ENCODE data around the gene COL27A1. TPM values are rescaled to one million over a fixed set of nuclear protein-coding genes. Genes with fewer than 3 reads are reported as not detected.

Gene COL27A1
- total RNA-seq, 2 experiments from 2014 or later = 4.0 to 4.1 TPM

DNA sequence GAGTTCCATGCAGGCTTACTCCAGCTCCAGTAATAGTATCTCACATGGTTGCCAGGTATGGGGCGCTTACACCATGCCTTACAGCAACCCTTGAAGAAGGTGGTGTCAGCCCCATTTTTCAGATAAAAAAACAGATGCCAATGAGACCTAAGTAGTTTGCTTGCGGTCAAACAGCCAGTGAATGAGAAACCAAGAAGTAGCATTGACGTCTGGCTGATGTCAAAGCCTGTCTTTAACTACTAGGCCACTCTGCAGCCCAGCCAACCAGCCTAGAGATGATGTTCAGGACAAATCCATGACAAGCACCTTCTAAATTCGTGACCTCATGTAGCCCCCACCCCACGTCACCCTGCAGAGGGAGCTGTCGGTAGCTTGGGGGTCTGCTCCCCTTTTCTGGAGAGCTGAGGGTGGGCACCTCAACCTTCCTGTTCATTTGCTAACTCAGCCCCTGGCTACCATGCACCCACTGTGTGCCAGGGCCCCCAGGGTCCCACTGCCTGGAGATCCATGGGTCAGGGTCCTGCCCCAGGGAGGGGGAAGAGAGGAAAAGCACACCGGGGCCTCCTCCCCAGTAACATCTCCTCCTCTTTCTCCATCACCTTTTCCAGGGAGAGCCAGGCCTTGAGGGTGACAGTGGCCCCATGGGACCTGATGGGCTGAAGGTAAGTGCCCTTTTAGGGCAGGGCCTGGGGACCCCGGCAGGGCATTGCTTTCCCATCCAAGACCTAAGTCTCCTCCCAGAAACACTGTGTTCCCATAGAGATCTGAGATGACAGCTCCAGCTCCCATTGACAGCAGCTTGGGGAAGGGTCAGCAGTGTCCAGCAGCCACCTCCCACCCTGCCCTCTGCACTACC lies 115.0 kb downstream of the COL27A1 start:
- POLR2A ChIA-PET = no interaction called here
- intact Hi-C loops (cut with micrococcal nuclease) = no loop called here
- CTCF ChIA-PET = interaction anchor here (1.5 to 2.3 kb wide), 2 partner anchors 20 to 188 kb away, joined by 4 to 9 read pairs; no protein-coding TSS in a partner anchor

DNA sequence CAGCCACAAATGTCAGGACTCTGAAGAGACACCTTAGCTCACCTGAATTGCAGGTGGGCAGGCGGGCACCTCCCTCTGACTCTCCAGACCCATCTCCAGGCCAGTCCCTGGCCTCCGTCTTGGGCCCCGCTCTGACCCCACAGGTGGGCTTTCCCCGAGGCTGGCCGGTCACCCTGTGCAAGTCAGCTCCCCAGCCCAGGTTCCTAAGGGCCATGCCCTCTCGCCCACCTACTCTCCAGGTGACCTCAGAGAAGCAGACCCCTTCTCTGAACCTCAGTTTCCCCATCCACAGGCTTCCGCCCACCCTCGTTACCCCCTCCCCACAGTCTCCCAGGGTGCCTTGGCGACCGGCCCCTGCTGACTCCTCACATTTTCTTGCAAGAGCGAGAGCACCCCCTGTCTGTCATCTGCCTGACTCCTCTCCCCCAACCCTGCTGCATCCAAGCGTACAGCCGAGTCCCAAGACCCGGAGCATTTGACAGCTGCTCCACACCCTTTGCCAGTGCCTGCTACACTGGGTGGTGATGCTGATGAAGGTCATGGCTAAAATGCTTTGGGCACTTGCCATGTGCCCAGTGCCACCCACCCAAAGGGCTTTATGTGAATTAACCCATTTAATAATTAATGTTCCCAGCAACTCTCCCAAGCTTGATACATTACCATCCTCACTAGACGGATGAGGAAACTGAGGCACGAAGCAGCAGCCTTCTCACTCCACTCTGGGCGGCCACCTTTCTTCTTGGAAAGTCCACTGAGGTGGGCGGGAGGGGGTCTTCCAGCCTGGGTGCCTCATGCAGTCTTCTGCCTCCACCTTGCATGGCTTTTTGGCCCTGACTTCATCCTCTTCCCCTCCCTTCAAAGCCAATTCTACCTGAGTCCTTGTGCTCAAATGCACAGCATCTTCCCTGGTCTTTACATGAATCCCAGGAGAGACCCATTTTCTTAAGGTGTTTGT lies 116.5 kb downstream of the COL27A1 start:
- H3K36me3 Mint-ChIP-seq = no peaks in the 10 kb centered on the region
- DNase-seq = peak; percentile 24
- intact Hi-C loops (cut with micrococcal nuclease) = no loop called here
- H3K4me3 Mint-ChIP-seq = no peak overlapping the region
- no peaks in the 10 kb centered on the region for H3K9me3 Mint-ChIP-seq
- H3K27me3 Mint-ChIP-seq = no peaks in the 10 kb centered on the region
- no peaks in the 10 kb centered on the region for H3K4me1 Mint-ChIP-seq (ENCODE audit: low read depth)
- H3K27ac Mint-ChIP-seq = no peak overlapping the region
- ChIA-PET CTCF (interaction anchor here (1.3 to 1.5 kb wide), 2 partner anchors 10 to 189 kb away, joined by 3 to 4 read pairs; no protein-coding TSS in a partner anchor), POLR2A (no interaction called here)

More for the DNA sequence above, 115.0 kb downstream of the COL27A1 start:
- Mint-ChIP-seq H3K27ac (no peak overlapping the region), H3K36me3 (no peaks in the 10 kb centered on the region), H3K4me1 (ENCODE audit: low read depth) (no peaks in the 10 kb centered on the region), H3K27me3 (no peaks in the 10 kb centered on the region), H3K4me3 (no peak overlapping the region), H3K9me3 (no peaks in the 10 kb centered on the region)
- no peak for DNase-seq

DNA sequence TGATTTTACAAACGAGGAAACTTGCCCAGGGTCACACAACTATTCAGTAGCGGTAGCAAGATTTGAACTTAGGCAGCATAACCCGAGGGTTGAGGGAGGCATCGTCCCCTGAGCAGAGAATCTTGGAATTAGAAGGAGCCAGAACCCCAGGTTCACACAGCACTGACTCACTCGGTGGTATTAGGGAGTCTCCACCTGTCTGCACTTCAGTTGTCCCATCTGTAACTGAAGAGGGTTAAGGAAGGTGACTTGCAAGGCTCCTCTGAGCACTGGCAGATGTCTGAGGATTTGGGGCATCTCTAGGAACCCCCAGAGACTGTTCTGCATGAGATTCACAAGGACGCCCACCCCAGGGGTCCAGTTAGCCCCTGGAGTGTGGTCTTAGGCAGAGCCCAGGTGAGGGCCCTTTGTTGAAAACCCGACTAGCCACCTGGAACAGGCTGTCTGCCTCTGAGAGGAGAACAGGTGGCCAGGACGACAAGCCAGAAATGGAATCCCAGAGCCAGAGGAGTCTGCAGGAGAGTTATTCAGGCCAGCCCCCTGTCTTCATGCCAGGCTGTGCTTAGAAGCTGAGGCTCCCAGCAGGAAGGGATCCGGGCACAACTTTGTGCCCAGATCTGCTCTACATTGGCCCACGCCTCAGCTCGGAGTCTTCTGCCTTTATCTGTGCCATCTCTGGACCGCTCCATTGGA lies 117.5 kb downstream of the COL27A1 start:
- ChIA-PET CTCF (interaction anchor here (1.3 kb wide), 1 partner anchor 18 kb away, joined by 3 read pairs; no protein-coding TSS in a partner anchor), POLR2A (no interaction called here)
- Mint-ChIP-seq H3K36me3 (no peaks in the 10 kb centered on the region), H3K4me1 (ENCODE audit: low read depth) (no peaks in the 10 kb centered on the region), H3K4me3 (no peak overlapping the region), H3K27ac (no peak overlapping the region), H3K9me3 (no peaks in the 10 kb centered on the region), H3K27me3 (no peaks in the 10 kb centered on the region)
- intact Hi-C loops (cut with micrococcal nuclease) = no loop called here
- no peak for DNase-seq

DNA sequence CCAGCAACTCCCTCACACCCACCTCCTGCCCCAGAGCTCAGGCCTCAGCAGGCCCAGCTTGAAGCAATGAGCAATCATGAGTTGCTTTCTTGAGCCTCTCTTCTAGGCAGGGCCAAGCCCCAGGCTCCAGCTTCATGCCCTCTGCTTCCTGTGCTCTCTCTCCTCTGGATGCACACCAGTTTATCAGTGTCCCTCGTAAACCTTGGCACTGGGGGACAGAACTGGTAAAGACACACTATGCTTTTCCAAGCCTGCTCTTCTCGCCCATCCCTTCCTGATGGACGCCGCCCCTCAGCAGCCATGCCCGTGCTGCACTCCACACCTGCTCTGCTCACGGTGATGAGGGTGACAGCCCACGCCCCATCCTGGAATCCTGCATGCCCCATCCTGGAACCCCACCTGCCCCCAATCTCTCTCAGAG lies 118.1 kb downstream of the COL27A1 start:
- H3K36me3 Mint-ChIP-seq = no peaks in the 10 kb centered on the region
- no peak for DNase-seq
- H3K27ac Mint-ChIP-seq = no peak overlapping the region
- no peaks in the 10 kb centered on the region for H3K27me3 Mint-ChIP-seq
- ChIA-PET POLR2A (no interaction called here), CTCF (interaction anchor here (1.3 kb wide), 1 partner anchor 17 kb away, joined by 3 read pairs; no protein-coding TSS in a partner anchor)
- H3K4me1 Mint-ChIP-seq (ENCODE audit: low read depth) = no peaks in the 10 kb centered on the region
- H3K4me3 Mint-ChIP-seq = no peak overlapping the region
- H3K9me3 Mint-ChIP-seq = no peaks in the 10 kb centered on the region
- intact Hi-C loops (cut with micrococcal nuclease) = no loop called here

DNA sequence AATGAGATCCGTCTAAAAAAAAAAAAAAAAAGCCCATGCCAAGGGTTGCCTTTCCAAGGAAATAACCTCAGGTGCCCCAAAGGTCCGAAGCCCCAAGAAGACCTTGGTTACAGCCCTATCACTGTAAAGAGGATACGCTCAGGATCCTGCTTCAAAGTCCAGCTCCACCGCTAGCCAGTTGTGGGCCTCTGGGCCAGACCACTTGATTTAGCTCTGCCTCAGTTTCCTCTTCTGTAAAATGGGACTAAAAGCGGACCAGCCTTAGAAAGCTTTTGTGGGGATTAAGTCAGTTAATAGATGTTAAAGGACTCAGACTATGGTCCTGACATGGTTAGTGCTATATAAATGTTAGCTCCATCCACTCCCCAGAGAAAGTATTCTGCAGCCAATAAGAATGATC lies 118.9 kb downstream of the COL27A1 start:
- no peak for DNase-seq
- intact Hi-C loops (cut with micrococcal nuclease) = no loop called here
- H3K36me3 Mint-ChIP-seq = no peaks in the 10 kb centered on the region
- no peaks in the 10 kb centered on the region for H3K27me3 Mint-ChIP-seq
- no peak overlapping the region for H3K4me3 Mint-ChIP-seq
- ChIA-PET CTCF (interaction anchor here (0.6 to 1.0 kb wide), 3 partner anchors 106 to 165 kb away, joined by 3 read pairs; partner anchors contain the start of gene COL27A1), POLR2A (no interaction called here)
- no peak overlapping the region for H3K27ac Mint-ChIP-seq
- no peaks in the 10 kb centered on the region for H3K4me1 Mint-ChIP-seq (ENCODE audit: low read depth)
- H3K9me3 Mint-ChIP-seq = no peaks in the 10 kb centered on the region

DNA sequence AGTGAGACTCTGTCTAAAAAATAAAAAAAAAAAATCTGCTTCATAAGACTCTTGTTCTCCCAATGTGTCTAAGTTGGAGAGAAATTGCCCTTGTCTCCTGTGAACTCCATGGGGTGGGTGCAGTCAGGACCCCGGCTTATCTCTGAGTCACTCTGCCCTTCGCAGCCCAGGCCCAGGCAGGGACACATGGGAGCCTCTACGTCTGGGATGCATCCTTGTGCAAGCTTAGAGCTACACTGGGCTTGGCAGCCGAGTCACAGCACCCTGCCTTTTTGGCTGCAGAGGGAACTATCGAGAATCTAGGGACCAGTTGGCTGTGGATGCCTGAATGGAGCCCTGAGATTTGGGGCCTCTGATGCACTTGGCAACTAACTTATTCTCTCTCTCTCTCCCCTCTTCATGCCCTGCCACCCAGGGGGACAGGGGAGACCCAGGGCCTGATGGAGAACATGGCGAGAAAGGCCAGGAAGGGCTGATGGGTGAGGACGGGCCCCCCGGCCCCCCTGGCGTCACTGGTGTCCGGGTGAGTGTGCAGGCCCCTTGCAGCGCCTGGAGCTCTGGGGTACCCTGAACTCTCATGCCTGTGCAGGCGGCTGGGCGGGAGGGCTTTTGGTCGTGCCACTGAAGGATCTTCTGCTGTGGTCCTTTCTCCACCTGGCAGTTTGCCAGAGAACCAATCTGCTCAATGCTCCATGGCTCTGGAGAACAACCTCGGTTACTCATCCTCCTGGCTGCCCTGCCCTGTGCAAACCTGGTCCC lies 120.1 kb downstream of the COL27A1 start:
- Mint-ChIP-seq H3K36me3 (no peaks in the 10 kb centered on the region), H3K9me3 (no peaks in the 10 kb centered on the region), H3K4me3 (no peak overlapping the region), H3K4me1 (ENCODE audit: low read depth) (no peaks in the 10 kb centered on the region), H3K27ac (no peak overlapping the region), H3K27me3 (no peaks in the 10 kb centered on the region)
- intact Hi-C loops (cut with micrococcal nuclease) = no loop called here
- no peak for DNase-seq
- POLR2A ChIA-PET = no interaction called here
- CTCF ChIA-PET = no interaction called here

DNA sequence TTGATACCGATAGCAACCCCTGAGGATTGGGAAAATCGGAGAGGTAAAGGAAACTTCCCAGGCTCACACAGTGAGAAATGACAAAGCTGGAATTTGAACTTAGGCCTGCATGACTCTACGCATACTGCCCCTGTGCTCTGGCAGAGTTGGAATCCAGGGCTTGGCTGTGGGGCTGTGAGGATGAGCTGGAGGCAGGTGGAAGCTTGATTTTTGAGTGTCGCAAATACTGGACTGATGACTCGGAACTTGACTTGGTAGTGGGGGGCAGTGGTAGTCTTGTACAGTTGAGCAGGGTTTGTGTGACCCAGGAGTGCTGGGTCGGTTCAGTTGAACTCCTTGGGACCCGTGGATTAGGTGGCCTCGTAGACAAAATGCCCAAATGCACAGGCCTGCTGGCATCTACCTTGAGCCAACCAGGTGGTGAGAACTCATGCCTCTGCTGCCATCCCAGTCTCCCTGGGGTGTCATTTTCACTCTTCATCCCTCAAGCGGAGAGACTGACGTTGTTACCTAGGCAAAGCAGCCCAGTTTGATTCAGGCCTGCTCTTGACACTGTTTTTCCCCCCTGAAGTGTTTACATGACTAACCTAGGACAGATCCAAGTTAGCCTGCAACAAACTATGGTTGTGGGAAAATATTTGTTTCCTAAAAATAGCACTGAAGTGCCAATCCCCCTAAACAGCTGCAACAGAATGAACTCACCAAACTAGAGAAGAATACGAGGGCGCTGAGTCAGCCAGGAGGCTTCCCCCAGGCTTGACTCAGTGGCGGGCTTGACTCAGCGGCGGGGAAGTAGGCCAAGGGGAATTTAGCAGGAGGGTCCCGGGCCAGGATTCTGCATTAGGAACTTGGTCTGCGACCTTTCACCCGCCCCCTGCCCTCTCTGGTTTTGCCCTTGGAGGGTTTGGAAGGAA lies 121.8 kb downstream of the COL27A1 start:
- H3K27ac Mint-ChIP-seq = no peak overlapping the region
- H3K4me3 Mint-ChIP-seq = no peak overlapping the region
- CTCF ChIA-PET = interaction anchor here (0.6 to 2.0 kb wide), 2 partner anchors 14 kb away, joined by 3 to 8 read pairs; no protein-coding TSS in a partner anchor
- no peaks in the 10 kb centered on the region for H3K27me3 Mint-ChIP-seq
- H3K36me3 Mint-ChIP-seq = no peaks in the 10 kb centered on the region
- intact Hi-C loops (cut with micrococcal nuclease) = no loop called here
- POLR2A ChIA-PET = no interaction called here
- H3K9me3 Mint-ChIP-seq = no peaks in the 10 kb centered on the region
- H3K4me1 Mint-ChIP-seq (ENCODE audit: low read depth) = no peaks in the 10 kb centered on the region
- DNase-seq = no peak

DNA sequence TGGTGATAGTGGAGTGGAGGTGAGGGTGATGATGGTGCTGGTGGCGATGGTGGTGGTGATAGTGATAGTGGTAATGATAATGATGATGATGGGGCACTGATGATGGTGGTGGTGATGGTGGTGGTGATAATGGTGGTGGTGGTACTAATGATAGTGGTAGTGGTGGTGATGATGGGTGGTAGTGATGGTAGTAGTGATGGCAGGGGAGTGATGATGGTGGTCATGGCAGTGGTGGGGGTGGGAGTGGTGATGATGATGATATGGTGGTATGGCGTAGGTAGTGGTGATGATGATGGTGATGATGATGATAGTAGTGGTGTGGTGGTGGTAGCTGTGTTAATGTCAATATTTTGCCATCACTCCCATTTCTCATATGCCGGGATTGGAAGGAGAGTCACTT lies 123.0 kb downstream of the COL27A1 start:
- CTCF ChIA-PET = interaction anchor here (2.0 kb wide), 1 partner anchor 13 kb away, joined by 8 read pairs; no protein-coding TSS in a partner anchor

DNA sequence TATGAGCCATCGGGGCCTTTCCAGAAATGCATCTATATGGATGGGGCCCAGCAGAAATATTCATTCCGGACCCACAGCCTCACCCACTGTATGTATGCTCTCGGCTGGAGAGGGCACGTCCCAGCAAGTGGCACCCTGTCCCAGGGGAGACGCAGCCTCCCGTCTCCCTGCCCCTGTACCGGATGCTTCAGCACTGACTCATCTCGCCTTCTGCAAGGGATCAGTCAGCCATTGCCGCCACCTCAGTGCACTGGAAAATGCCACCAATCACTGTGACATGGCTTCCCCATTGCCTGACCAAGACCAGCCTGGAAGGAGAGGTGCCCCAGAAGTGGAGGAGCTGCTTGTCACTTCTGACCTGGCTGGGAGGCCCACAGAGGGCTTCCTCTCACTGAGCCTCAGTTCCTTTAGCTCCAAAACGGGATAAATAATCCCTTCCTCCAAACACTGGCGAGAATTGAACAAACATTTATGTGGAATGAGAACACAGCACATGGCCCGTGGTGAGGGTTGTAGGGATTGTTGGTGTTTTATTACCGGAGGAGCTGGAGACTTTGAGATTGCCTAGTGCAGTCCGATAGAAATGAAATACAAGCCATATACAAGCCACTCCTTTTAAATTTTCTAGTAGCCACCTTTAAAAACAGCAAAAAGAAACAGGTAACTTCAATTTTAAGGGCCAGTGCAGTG lies 123.7 kb downstream of the COL27A1 start:
- DNase-seq = no peak
- POLR2A ChIA-PET = no interaction called here

More for the DNA sequence above, 123.0 kb downstream of the COL27A1 start:
- DNase-seq = no peak
- Mint-ChIP-seq H3K36me3 (no peaks in the 10 kb centered on the region), H3K27me3 (no peaks in the 10 kb centered on the region), H3K4me1 (ENCODE audit: low read depth) (no peaks in the 10 kb centered on the region), H3K4me3 (no peak overlapping the region), H3K9me3 (no peaks in the 10 kb centered on the region), H3K27ac (no peak overlapping the region)
- POLR2A ChIA-PET = no interaction called here
- intact Hi-C loops (cut with micrococcal nuclease) = no loop called here

DNA sequence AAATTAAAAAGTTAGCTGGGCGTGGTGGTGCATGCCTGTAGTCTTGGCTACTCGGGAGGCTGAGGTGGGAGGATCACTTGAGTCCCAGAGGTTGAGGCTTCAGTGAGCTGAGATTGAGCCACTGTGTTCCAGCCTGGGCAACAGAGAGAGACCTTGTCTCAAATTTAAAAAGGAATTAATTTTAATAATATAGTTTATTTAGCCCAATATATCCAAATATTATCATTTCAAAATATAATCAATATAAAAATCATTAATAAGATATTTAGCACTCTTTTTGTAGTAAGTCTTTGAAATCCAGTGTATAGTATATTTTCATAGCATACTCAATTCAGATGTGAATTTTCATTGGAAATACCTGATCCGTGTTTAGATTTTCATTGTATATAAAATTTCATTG lies 124.4 kb downstream of the COL27A1 start:
- intact Hi-C loops (cut with micrococcal nuclease) = no loop called here
- DNase-seq = no peak
- Mint-ChIP-seq H3K4me3 (no peak overlapping the region), H3K36me3 (no peaks in the 10 kb centered on the region), H3K9me3 (no peaks in the 10 kb centered on the region), H3K4me1 (ENCODE audit: low read depth) (no peaks in the 10 kb centered on the region), H3K27ac (no peak overlapping the region), H3K27me3 (no peaks in the 10 kb centered on the region)
- CTCF ChIA-PET = interaction anchor here (1.4 to 2.0 kb wide), 2 partner anchors 11 to 171 kb away, joined by 3 to 8 read pairs; no protein-coding TSS in a partner anchor
- POLR2A ChIA-PET = no interaction called here

More for the DNA sequence above, 123.7 kb downstream of the COL27A1 start:
- Mint-ChIP-seq H3K4me3 (no peak overlapping the region), H3K4me1 (ENCODE audit: low read depth) (no peaks in the 10 kb centered on the region), H3K36me3 (no peaks in the 10 kb centered on the region), H3K9me3 (no peaks in the 10 kb centered on the region), H3K27ac (no peak overlapping the region), H3K27me3 (no peaks in the 10 kb centered on the region)
- intact Hi-C loops (cut with micrococcal nuclease) = no loop called here
- CTCF ChIA-PET = interaction anchor here (1.4 to 2.0 kb wide), 2 partner anchors 12 to 171 kb away, joined by 3 to 8 read pairs; no protein-coding TSS in a partner anchor

Data from activated CD4-positive, alpha-beta memory T cell treated with anti-CD3 and anti-CD28 coated beads for 36 hours (primary cell).